ENCODE measurements around the gene LINGO4. TPM values are rescaled to one million over a fixed set of nuclear protein-coding genes. Genes with fewer than 3 reads are reported as not detected.

Gene LINGO4
- total RNA-seq, 1 experiment from 2014 or later = not detected

GRCh38 chr1:151823175-151823574, 18.0 kb upstream of the LINGO4 start:
- Mint-ChIP-seq H3K9me3 (no peaks in the 10 kb centered on the region), H3K36me3 (no peaks in the 10 kb centered on the region), H3K4me3 (no peak overlapping the region), H3K4me1 (peaks cover 24% of the 10 kb centered on the region), H3K27me3 (ENCODE audit: low read depth) (peaks cover 6% of the 10 kb centered on the region; the same call in 1 of the 2 replicates), H3K27ac (no peak overlapping the region)
- DNase-seq (ENCODE audit: low spot score) (no peak), ATAC-seq (no peak)
- TF ChIP-seq ATF1 (CRISPR knock-in tag; IDR thresholded peaks at IDR 0.05) = no peak
- TF ChIP-seq PRRX2 (CRISPR knock-in tag; IDR thresholded peaks at IDR 0.05) = no peak
- TF ChIP-seq ZNF232 (CRISPR knock-in tag; IDR thresholded peaks at IDR 0.05) = no peak
- TF ChIP-seq JUN (CRISPR knock-in tag; IDR thresholded peaks at IDR 0.05) = no peak
- TF ChIP-seq SP1 (CRISPR knock-in tag; conservative IDR thresholded peaks at IDR 0.05) = no peak
- no peak for TF ChIP-seq MAX (CRISPR knock-in tag; IDR thresholded peaks at IDR 0.05)
- no peak for TF ChIP-seq NFYB (CRISPR knock-in tag; conservative IDR thresholded peaks at IDR 0.05; ENCODE audit: low read depth)
- TF ChIP-seq E2F5 (CRISPR knock-in tag; IDR thresholded peaks at IDR 0.05) = no peak
- no peak for TF ChIP-seq ZNF121 (CRISPR knock-in tag; IDR thresholded peaks at IDR 0.05)
- TF ChIP-seq MXD4 (CRISPR knock-in tag; IDR thresholded peaks at IDR 0.05; ENCODE audit: borderline replicate concordance) = no peak
- no peak for TF ChIP-seq FOXK1 (CRISPR knock-in tag; IDR thresholded peaks at IDR 0.05)
- no peak for TF ChIP-seq IRF2 (CRISPR knock-in tag; IDR thresholded peaks at IDR 0.05; ENCODE audit: borderline replicate concordance, low read depth)
- no peak for TF ChIP-seq ATF3 (CRISPR knock-in tag; conservative IDR thresholded peaks at IDR 0.05)
- TF ChIP-seq PRDM15 (CRISPR knock-in tag; IDR thresholded peaks at IDR 0.05) = no peak
- no peak for TF ChIP-seq FOXJ3 (CRISPR knock-in tag; IDR thresholded peaks at IDR 0.05; ENCODE audit: borderline replicate concordance)
- TF ChIP-seq ATF6 (CRISPR knock-in tag; IDR thresholded peaks at IDR 0.05) = no peak
- TF ChIP-seq ZNF512 (CRISPR knock-in tag; IDR thresholded peaks at IDR 0.05; ENCODE audit: borderline replicate concordance) = no peak
- ChIA-PET POLR2A (no interaction called here), CTCF (interaction anchor here (1.0 kb wide), 2 partner anchors 14 to 190 kb away, joined by 3 read pairs; no protein-coding TSS in a partner anchor)

GRCh38 chr1:151822404-151822803, 17.2 kb upstream of the LINGO4 start:
- ChIA-PET CTCF (interaction anchor here (1.0 kb wide), 2 partner anchors 14 to 191 kb away, joined by 3 read pairs; no protein-coding TSS in a partner anchor), POLR2A (no interaction called here)
- Mint-ChIP-seq H3K4me1 (peaks cover 21% of the 10 kb centered on the region), H3K9me3 (no peaks in the 10 kb centered on the region), H3K27me3 (ENCODE audit: low read depth) (0 out of 2 replicates have a peak, but pooled peaks cover 2% of the 10 kb centered on the region), H3K36me3 (no peaks in the 10 kb centered on the region), H3K27ac (no peak overlapping the region), H3K4me3 (no peak overlapping the region)
- DNase-seq (ENCODE audit: low spot score) (no peak), ATAC-seq (no peak)
- TF ChIP-seq TEAD4 (CRISPR knock-in tag; IDR thresholded peaks at IDR 0.05) (no peak), ZNF317 (CRISPR knock-in tag; IDR thresholded peaks at IDR 0.05; ENCODE audit: borderline replicate concordance, low read depth) (no peak), TCF7 (CRISPR knock-in tag; IDR thresholded peaks at IDR 0.05; ENCODE audit: low read depth) (no peak), MXD4 (CRISPR knock-in tag; IDR thresholded peaks at IDR 0.05; ENCODE audit: borderline replicate concordance) (no peak), GABPB1 (CRISPR knock-in tag; IDR thresholded peaks at IDR 0.05) (no peak), ZNF425 (CRISPR knock-in tag; conservative IDR thresholded peaks at IDR 0.05) (no peak)
